Limb (tissue), 2 donors: ENCODE data around the gene C1QTNF7.

ENCODE experiments used
- DNase-seq, 2 donors: peaks; one replicate each; pipeline ENCODE4 v3.0.0-alpha.2; 2016; ENCODE audit errors: extremely low spot score in 2 of 2

Gene C1QTNF7

GRCh38 chr4:15413623-15414019 is 14.2 kb upstream of the C1QTNF7 start:
- no peak for DNase-seq

- DNase-seq, result peak in 1 of 2 donors; percentile 23
These were observed 13.2 kb upstream of the C1QTNF7 start for GRCh38 chr4:15414551-15415091.

GRCh38 chr4:15416357-15417232 is 11.2 kb upstream of the C1QTNF7 start:
- no peak for DNase-seq

- DNase-seq, result no peak
These were observed 10.6 kb upstream of the C1QTNF7 start for GRCh38 chr4:15417233-15417660.

- no peak for DNase-seq
These were observed 8.9 kb upstream of the C1QTNF7 start for GRCh38 chr4:15418956-15419355.

- DNase-seq, result no peak
These were observed 7.2 kb upstream of the C1QTNF7 start for GRCh38 chr4:15420642-15421041.

- no peak for DNase-seq
These were observed 4.5 kb upstream of the C1QTNF7 start for GRCh38 chr4:15423285-15423711.

- DNase-seq, result no peak
These were observed 2.3 kb upstream of the C1QTNF7 start for GRCh38 chr4:15425520-15425919.

- no peak for DNase-seq
These were observed 672 bp upstream of the C1QTNF7 start for GRCh38 chr4:15427161-15427560.

GRCh38 chr4:15428611-15429010 is 778 bp downstream of the C1QTNF7 start:
- no peak for DNase-seq

GRCh38 chr4:15434091-15434490 is 6.3 kb downstream of the C1QTNF7 start:
- DNase-seq, result no peak

GRCh38 chr4:15434676-15435075 is 6.8 kb downstream of the C1QTNF7 start:
- no peak for DNase-seq

GRCh38 chr4:15436513-15436912 is 8.7 kb downstream of the C1QTNF7 start:
- DNase-seq, result peak; percentile 54 to 60

- no peak for DNase-seq
These were observed 11.2 kb downstream of the C1QTNF7 start for GRCh38 chr4:15438939-15439524.

GRCh38 chr4:15443371-15444160 is 15.7 kb downstream of the C1QTNF7 start:
- DNase-seq, result no peak

GRCh38 chr4:15444276-15444675 is 16.4 kb downstream of the C1QTNF7 start:
- no peak for DNase-seq

- DNase-seq, result no peak
These were observed 17.2 kb downstream of the C1QTNF7 start for GRCh38 chr4:15444879-15445547.

GRCh38 chr4:15451181-15451865 is 23.5 kb downstream of the C1QTNF7 start:
- DNase-seq, result peak in 1 of 2 donors; percentile 41

GRCh38 chr4:15451866-15452765 is 24.3 kb downstream of the C1QTNF7 start:
- no peak for DNase-seq

- no peak for DNase-seq
These were observed 27.5 kb downstream of the C1QTNF7 start for GRCh38 chr4:15455290-15455689.
